SK-N-SH (cell line): ENCODE results near the gene TRIOBP.

ENCODE experiments used
- EZH2phosphoT487 ChIP-seq: fragments of 200-600 bp; sonication (generic); IDR thresholded peaks from 2 replicates; pipeline ENCODE4 v1.6.1; 2017; ENCODE audit warnings: low read depth, mixed run types, mild to moderate bottlenecking, antibody characterized with exemption, moderate library complexity, borderline replicate concordance
- FOSL2 ChIP-seq: IDR thresholded peaks from 2 replicates; pipeline ENCODE4 v1.4.0; 2012; ENCODE audit warnings: low read depth, mild to moderate bottlenecking, moderate library complexity, borderline replicate concordance
- POLR2AphosphoS5 ChIP-seq: IDR thresholded peaks from 2 replicates; pipeline ENCODE4 v1.6.1; 2012; ENCODE audit warnings: low read depth, low read length
- RCOR1 ChIP-seq: fragments of 150-350 bp; IDR thresholded peaks from 2 replicates; pipeline ENCODE4 v1.6.1; 2017; ENCODE audit warnings: antibody characterized with exemption, low read length
- TF ChIP-seq, protein P1 (sequence below): fragments of 200-600 bp; sonication (generic); IDR thresholded peaks from 2 replicates; pipeline ENCODE4 v1.6.1; 2017; ENCODE audit warnings: antibody characterized with exemption, mild to moderate bottlenecking, moderate library complexity
- TF ChIP-seq, protein P2 (sequence below): fragments of 150-350 bp; IDR thresholded peaks from 2 replicates; pipeline ENCODE4 v1.6.1; 2017; ENCODE audit warnings: antibody characterized with exemption, low read length, low read depth, borderline replicate concordance

DNA sequence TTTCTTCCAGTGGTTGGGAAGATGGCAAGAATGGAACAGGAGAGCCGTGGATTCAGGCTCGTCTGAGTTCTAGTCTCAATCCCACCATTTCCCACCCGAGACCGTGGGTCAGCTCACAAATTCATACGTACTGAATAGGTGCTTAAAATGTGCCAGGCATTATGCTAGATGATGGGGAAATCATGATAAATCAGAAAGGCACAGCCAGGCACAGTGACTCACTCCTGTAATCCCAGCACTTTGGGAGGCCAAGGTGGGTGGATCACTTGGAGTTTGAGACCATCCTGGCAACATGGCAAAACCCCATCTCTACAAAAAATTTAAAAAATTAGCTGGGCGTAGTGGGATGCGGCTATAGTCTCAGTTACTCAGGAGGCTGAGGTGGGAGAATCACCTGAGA is 7.1 kb downstream of the TRIOBP start:
- no peak for TF ChIP-seq FOSL2
- TF ChIP-seq, protein P1, sequence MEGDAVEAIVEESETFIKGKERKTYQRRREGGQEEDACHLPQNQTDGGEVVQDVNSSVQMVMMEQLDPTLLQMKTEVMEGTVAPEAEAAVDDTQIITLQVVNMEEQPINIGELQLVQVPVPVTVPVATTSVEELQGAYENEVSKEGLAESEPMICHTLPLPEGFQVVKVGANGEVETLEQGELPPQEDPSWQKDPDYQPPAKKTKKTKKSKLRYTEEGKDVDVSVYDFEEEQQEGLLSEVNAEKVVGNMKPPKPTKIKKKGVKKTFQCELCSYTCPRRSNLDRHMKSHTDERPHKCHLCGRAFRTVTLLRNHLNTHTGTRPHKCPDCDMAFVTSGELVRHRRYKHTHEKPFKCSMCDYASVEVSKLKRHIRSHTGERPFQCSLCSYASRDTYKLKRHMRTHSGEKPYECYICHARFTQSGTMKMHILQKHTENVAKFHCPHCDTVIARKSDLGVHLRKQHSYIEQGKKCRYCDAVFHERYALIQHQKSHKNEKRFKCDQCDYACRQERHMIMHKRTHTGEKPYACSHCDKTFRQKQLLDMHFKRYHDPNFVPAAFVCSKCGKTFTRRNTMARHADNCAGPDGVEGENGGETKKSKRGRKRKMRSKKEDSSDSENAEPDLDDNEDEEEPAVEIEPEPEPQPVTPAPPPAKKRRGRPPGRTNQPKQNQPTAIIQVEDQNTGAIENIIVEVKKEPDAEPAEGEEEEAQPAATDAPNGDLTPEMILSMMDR = no peak
- no peak for TF ChIP-seq EZH2phosphoT487
- no peak for TF ChIP-seq POLR2AphosphoS5
- no peak for TF ChIP-seq RCOR1
- TF ChIP-seq, protein P2, sequence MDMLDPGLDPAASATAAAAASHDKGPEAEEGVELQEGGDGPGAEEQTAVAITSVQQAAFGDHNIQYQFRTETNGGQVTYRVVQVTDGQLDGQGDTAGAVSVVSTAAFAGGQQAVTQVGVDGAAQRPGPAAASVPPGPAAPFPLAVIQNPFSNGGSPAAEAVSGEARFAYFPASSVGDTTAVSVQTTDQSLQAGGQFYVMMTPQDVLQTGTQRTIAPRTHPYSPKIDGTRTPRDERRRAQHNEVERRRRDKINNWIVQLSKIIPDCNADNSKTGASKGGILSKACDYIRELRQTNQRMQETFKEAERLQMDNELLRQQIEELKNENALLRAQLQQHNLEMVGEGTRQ = no peak
